Activated CD8-positive, alpha-beta memory T cell treated with anti-CD3 and anti-CD28 coated beads for 24 hours (primary cell): Measurements from ENCODE around the gene TBC1D28.
"Not testable (repeated sequence)": the region's sequence is repeated elsewhere in the genome, so short reads cannot be mapped to it uniquely, and the experiment has no call there.

Source experiments
- DNase-seq: peaks from one replicate; pipeline ENCODE4 v3.0.0-alpha.2; 2020

TBC1D28 gene

DNA sequence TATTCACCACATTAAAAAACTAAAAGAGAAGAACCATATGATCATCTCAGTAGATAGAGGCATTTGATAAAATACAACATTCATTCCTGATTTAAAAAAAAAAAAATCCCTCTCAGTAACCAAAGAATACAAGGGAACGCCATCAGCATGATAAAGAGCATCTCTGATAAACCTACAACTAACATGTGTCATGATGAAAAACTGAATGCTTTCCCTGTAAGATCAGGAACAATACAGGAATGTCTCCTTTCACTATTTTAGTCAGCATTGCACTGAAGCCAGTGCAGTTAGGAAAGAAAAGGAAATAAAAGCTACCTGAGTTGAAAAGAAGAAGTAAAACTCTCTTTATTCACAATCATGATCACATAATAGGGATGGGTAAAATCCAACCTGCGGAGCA lies 51.1 kb downstream of the TBC1D28 start:
- DNase-seq, result not testable (repeated sequence)
